GM10266 (cell line): ENCODE data around the gene FMOD.
A peak's percentile ranks its signal among the peaks of the same experiment; 100 is the strongest.

ENCODE experiments used
- DNase-seq: peaks from one replicate; pipeline ENCODE4 v3.0.0; 2012; ENCODE audit errors: extremely low spot score
- CTCF ChIP-seq: IDR thresholded peaks from 2 replicates; pipeline ENCODE4 v1.5.1; 2012; ENCODE audit warnings: mild to moderate bottlenecking, low read depth; ENCODE audit not compliant: control insufficient read depth, insufficient read depth; ENCODE audit errors: missing control alignments

The FMOD gene

GRCh38 chr1:203325026-203325417, 25.9 kb downstream of the FMOD start:
- TF ChIP-seq CTCF: no peak
- peak; percentile 83 for DNase-seq

- no peak for TF ChIP-seq CTCF
- DNase-seq: no peak
These were observed 26.6 kb downstream of the FMOD start for GRCh38 chr1:203324105-203325025.

GRCh38 chr1:203323587-203323986, 27.3 kb downstream of the FMOD start:
- DNase-seq: no peak
- TF ChIP-seq CTCF: no peak

GRCh38 chr1:203322500-203323179, 28.3 kb downstream of the FMOD start:
- DNase-seq: no peak
- no peak for TF ChIP-seq CTCF

GRCh38 chr1:203321273-203322052, 29.5 kb downstream of the FMOD start:
- no peak for TF ChIP-seq CTCF
- no peak for DNase-seq

- TF ChIP-seq CTCF: no peak
- DNase-seq: peak; percentile 61
These were observed 30.2 kb downstream of the FMOD start for GRCh38 chr1:203320591-203321272.

GRCh38 chr1:203318229-203318517, 32.7 kb downstream of the FMOD start:
- no peak for DNase-seq
- TF ChIP-seq CTCF: no peak
